NCI-H510A (cell line): ENCODE results near the gene HDAC8.
"Not testable (repeated sequence)": the region's sequence is repeated elsewhere in the genome, so short reads cannot be mapped to it uniquely, and the experiment has no call there.

Source experiments
- DNase-seq: peaks from one replicate; lab custom pipeline; 2025; lab: John Stamatoyannopoulos, UW

The HDAC8 gene

DNA sequence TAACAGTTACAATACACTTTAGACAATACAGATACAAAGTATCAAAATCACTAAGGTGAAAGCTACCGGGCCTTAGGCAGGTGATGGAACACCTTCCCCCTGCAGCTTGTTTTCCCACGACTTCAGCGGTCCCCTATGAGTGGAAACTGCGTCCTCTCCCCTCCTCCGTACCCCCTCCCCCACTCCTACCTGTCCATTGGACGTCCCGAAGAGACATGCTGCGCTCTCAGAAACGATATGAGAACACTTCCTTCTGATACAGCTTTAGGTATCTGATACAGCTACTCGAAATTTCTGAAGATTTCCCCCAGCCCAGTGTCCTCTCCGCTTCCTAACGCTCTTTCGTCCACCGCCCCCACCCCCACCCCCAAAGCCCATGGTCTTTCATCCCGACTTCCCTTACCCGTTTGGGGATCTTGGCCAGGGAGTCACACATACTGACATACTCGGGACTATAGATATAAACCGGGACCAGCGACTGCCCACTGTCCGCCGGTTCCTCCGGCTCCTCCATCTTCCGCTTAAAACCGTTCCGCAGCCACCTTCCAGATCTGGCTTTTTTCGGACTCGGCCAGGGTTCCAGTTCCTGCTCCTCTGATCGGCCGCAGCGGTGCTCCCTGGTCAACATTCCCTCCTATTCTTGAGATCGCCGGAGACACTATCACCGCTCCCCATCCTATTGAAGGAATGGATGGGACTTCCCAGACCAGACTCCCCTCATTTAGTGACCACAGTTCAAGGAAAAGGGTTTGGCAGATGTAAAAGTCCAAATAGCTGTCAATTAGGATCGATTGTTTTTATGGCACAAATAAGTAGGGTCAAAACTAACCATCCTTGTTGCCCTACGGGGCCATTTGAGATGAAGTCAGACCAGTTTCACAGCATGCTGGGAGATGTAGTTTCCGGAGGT lies at the start of gene HDAC8:
HDAC8 (minus strand) TSS at position 596 of the 910 bp plus-strand sequence; CDS start at position 514, 82 bp downstream.
- DNase-seq: peak; percentile 38

DNA sequence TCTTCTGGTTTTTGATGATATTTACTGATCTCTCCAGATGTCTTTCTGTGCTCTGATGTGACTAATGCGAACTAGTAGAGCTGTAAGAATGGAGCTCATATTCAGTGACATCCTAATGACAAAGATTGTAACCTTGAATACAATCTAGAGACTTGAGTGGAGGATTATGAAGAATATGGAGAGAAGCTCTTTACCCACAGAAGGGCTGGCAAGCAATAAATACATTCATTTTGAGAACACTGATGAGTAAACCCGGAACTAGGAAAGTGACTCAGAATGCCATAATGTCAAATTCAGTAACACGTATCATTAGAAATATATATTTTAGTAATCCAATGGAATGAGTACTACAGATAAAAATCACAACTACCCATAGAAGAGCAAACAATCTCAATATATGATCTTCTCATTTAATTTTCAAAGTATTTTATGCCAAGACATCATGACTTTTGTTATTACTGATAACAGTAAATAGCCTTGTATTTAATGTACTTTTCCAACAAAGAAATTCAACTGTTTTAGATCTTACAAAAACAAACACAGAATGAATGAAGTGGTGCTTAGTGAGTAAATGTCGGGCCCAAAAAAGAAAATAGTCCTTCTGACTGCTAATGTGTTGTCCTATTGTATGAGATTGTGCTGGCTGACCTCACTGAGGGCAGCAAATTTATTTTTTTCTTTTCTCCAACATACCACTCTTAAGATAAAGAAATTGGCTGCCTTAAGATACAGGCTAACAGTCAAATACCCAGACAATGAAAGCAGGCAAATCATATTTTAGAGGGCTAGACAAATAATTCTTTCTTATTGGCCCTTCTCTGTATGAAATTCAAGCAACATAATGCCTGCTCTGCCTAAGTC lies 49.2 kb upstream of the HDAC8 start:
- no peak for DNase-seq

DNA sequence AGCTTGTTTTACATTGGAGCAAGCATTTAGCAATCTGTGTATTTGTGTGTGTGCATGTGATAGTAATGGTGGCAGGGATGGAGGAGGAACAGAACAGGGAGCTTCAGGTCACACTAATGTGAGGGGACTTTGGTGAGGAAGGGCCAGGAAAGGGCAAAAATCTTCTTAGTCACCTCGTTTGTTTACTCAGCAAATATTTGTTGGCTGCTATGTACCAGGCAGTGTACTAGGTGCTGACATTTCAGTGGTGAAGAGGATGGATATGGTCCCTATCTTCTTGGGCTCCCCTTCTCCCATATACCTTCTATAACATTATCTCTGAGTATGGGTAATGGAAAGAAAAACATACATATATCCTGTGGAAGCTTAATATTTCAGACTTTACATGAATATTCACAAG lies 48.5 kb upstream of the HDAC8 start:
- DNase-seq: no peak

DNA sequence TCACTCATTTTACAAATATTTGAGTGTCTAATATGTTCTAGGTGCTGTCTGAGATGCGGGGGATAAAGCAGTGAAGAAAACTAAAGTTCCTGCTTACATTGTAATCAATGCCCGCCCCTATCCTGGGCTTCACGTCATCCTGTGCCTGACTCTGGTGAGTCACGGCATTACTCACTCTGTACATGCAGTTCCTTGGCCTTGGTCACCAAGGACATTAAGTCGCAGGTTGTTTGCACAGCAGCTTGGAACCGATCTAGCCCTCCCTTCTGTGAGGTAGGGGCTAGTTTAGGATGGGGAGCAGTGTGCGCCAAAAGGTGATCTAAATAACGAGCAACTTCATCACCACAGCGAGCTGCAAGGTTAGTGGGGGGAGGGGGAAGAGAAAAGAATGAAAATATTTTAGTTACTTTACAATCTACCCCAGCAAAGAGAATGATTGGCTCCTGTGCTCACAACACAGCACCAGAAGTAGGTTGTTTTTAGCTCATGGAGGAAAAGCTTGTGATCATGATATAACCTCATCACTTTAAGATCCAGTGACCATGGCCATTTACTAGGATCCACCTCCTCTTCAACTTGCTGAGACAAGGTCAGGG lies 48.0 kb upstream of the HDAC8 start:
- no peak for DNase-seq

DNA sequence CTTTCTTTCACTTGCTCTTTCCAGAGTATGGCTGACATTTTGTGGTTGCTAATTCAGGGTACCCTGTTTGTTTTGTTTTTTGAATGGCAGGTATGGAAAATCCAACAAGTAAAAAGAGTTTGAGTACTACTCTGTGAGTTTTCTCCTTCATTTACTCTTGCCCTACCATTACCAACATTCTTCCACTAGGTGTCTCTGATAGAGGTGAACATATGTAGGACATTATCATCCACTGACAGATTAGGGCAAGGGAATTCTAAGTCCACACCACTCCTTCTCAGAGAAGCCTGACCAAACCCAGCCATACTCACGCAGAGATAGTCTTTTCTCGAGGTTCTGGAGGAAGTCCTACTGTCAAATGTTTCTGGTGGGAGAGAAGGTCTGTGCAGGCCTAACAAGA lies 36.7 kb upstream of the HDAC8 start:
- DNase-seq: no peak

DNA sequence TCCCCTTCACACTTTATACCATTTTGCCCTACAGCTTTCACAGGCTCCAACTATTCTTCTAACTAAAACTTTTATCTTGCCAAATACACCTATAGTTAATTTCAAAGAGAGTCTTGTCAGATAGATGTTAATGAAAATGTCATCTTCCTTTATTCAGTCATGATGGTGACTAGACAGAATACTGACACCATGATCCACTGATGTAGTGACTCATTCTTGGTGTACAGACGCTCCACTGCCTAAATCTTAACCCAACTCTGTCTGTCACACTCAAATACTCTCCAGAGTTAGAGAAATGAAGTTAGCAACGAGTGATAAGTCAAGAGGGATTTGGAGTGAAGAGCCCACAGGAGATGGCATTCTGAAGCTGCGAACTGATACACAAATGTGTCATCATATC lies 32.1 kb upstream of the HDAC8 start:
- DNase-seq: no peak

DNA sequence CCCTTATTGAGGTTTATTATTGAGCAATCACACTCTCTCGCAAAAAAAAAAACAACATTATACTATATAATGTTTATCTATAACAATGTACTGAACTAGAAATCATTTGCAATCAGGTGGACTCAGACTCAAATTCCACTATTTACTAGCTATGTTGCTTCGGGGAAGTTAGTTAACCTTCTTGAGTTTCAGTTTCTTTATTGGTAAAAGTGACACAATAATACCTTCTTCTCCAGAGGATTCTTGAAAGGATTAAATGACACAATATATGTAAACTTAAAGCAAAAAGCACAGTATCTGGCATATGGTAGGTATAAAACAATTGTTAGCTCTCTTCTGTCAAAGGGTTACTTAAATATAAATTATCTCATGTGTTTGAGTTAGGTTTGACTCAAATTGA lies 31.5 kb upstream of the HDAC8 start:
- DNase-seq: no peak

DNA sequence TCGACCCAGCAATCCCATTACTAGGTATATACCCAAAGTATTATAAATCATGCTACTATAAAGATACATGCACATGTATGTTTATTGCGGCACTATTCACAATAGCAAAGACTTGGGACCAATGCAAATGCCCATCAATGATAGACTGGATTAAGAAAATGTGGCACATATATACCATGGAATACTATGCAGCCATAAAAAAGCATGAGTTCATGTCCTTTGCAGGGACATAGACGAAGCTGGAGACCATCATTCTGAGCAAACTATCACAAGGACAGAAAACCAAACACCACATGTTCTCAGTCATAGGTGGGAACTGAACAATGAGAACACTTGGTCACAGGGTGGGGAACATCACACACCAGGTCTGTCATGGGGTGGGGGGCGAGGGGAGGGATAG lies 18.4 kb upstream of the HDAC8 start:
- not testable (repeated sequence) for DNase-seq

DNA sequence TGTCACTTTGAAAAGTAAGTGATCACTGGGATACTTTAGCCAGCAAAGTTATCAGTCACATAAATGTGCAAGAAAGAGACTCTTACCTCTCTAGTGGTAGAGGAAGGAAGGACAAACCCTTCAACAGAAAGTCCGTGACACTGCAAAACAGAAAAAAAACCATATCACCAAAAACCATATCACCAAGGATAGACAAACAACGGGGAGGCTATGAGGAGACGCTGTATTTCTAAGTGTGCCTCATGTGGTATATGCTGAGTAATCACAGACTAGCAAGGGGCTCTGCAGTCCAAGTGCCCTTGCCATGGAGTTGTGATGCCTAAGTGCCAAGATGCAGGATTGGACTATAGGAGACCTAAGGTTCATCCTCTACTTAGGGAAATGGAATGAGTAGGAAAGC lies 11.5 kb upstream of the HDAC8 start:
- DNase-seq: no peak

DNA sequence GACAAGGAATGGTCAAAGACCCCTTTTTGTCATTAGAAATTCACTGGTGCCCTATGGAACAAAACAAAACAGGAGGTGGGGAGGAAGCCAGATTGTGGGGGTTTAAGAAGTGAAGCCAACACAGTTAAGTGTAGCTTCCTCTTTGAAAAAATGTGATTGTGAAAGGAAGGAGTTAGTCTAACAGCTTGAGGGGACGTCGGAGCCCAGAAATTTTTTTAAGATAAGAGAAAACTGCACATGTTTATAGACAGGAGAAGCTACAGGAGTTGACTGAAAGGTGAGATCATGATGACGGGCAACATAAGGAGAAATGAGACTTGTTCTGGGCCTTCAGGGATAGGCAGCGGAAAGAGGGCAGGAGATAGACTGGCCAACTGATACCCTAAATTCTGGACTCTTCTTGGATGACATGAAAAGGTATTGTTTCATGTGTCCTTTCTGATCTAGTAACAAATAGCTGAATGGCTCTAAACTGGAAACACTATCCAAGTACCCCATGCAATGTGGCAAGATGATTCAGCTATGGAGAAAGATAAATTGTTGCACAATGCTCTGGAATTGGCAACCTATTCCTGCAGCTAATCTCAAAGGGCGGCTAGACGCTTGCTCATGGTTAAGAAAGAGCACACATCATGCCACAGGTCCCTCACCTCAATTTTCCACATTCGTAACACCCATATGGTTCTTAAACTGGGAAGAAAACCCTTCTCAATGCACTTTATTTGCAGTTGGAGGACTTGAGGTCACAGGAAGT lies 3.7 kb upstream of the HDAC8 start:
- no peak for DNase-seq

DNA sequence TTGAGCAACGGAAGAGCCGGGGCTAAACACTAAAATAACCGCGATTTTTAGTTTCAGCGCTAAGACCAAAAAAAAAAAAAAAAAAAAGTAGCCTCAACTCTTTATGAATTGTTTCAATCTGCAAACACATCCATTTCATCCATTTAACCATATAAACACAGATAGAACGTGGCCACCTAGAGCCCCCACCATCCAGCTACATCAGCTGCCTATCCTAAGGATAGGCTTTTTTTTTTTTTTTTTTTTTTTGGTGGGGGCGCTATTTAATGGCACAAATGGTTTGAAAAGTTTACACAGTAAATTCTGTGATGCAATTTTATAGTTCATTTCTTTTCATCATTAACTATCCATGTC lies 492 bp upstream of the HDAC8 start:
- DNase-seq: no peak

DNA sequence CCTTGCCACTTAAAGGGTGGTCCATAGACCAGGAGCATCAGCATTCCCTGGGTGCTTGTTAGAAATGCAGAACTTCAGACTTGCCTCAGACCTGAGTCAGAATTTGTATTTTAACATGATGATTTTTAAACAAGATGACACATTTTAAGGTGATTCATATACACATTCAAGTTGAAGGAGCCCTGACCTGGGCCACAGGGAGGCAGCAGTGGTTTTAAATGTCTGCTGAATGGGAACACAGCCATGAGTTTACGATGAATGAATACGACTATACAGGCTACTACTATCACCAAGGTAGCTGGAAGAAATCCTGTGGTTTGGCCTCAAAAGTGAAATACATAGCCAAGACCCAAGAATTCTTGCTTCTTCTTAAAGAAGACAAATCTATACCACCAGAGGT lies 2.9 kb downstream of the HDAC8 start:
- no peak for DNase-seq

DNA sequence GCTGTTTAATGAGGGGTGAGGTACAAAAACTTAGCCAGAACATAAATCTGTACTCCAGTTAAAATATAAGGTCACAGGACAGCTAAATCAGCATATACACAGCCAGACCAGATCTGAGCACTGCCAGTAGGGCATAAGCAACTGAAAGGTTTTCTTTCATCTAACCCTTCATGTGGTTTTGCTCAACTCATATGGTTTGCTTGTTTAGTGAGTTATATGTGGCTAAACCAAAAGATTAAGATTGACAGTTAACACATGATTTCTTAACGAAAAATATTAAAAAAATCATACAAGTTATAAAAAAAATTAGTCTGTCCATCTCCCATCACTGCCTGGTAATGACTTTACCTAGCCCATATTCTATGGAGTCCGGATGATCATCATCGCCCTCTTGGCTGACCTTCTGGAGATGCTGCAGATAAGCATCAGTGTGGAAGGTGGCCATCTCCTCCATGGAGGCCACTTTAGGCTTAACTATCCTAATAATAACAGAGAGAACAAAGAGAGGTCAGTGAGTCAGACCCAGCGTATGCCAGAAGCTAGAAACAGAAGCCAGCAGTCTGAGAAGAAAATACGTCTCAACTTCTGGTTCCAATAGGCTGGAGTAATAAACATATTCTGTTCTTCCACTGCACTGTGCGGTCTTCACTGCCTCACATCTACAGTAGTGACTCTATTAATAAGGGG lies 4.1 kb downstream of the HDAC8 start:
- no peak for DNase-seq

DNA sequence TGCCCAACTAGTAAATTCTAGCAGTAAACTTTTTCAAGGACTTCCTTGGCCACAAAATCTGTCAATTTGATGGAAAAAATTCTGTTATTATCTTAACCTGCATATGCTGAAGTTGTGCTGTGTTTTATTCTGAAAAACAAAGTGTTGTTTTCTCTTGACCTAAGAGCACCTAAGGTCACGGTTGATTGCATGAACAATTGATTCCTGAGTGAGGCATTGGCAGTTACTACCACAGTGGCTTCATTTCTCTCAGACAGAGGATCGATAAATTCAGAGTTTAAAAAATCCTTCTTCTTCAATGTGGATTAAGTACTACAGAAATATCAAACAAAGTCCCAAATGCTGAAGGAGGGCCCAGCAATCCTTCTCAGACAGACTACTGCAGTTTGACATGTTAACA lies 6.2 kb downstream of the HDAC8 start:
- no peak for DNase-seq

DNA sequence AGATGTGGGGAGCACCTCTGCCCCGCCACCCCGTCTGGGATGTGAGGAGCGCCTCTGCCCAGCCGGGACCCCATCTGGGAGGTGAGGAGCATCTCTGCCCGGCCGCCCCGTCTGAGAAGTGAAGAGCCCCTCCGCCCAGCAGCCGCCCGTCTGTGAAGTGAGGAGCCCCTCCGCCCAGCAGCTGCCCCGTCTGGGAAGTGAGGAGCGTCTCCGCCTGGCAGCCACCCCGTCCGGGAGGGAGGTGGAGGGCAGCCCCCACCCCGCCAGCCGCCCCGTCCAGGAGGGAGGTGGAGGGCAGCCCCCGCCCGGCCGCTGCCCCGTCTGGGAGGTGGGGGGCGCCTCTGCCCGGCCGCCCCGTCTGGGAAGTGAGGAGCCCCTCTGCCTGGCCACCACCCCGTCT lies 13.0 kb downstream of the HDAC8 start:
- DNase-seq: not testable (repeated sequence)

DNA sequence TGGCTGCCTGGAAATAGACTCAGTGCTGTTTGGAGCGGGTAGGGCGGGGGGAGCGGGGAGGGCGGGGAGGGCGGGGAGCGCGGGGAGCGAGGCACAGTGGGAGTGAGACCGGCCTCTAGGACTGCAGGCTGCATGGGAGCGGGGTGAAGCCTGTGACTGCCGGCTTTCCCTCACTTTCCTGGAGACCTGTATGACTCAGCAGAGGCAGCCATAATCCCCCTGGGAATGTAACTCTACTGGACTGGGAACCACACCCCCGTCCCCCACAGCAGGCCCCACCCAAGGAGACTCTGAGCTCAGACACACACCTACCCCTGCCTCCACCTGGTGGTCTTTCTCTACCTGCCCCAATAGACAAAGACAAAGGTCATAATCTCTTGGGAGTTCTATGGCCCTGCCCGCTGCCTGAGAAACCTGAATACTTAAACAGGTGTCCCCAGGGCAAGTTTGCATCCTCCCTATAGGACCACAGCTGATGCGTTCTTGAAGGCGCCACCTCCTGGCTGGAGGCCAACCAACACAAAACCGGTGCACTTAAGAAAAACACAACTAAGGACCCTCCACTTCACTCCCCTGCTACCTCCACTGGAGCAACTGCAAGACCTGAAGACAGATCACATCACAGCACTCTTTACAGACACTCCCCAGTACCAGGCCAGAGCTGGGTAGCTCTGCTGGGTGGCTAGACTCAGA lies 18.0 kb downstream of the HDAC8 start:
- no peak for DNase-seq

DNA sequence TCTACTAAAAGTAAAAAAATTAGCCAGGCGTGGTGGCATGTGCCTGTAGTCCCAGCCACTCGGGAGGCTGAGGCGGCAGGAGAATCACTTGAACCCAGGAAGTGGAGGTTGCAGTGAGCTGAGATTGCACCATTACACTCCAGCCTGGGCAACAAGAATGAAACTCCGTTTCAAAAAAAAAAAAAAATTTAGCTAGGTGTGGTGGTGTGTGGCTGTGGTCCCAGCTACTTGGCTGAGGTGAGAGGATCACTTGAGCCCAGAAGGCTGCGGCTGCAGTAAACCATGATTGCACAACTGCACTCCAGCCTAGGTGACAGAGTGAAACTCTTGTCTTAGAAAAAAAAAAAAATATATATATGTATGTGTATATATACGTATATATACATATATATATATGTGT lies 20.2 kb downstream of the HDAC8 start:
- not testable (repeated sequence) for DNase-seq

DNA sequence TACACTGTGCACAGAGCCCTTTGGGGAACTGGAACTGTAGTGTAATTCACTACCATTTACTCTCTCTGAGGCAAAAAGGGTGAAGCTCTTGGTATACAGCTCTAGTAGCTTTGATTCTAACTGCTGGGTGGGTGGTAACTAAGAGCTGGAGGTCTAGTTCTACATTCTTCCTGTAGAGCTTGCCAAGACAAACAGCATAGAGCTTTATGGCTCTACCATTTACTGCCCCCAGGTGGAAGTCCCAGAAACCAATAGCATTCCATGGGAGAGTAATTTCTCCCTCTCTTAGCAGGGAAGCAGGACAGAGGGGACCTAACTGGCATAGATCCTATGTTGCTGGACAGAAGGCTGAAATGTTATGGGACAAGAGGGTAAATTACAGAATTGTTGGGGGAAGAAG lies 26.7 kb downstream of the HDAC8 start:
- no peak for DNase-seq

DNA sequence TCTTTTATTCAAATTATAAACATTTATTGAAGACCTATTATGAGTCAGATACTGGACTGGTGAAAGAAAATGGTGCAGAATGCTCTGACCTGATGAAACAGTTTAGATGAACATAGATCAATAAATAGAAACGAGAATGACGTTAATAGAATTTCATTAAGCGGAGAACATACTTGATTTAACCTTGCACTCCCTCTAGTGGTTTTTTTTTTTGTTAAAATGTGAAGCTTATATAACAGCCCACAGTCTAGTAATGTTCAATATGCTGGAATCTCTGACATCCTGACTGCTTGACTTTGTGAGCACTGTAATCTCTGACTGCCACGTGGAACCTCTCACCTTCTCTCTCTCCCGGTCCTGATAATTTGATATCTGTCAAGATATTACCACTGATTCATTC lies 32.3 kb downstream of the HDAC8 start:
- DNase-seq: peak; percentile 6

DNA sequence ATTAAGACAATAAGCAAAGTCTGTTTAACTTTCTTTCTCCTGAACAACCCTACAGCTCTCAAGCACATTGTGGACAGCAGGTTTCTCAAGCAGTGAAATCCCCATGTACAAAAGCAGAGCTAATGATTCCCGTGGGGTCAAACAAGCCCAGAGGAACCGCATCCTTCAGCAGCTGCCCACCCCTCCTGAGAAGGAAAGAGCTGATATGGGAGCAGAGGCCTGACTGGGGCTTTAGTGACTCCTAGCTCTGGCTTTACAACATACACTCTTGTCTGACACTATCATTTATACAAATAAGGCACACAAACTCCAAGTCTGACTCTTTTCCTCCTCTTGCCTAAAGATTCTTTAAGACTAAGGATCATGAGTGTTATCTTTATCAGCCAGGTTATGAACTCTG lies 32.8 kb downstream of the HDAC8 start:
- DNase-seq: no peak

DNA sequence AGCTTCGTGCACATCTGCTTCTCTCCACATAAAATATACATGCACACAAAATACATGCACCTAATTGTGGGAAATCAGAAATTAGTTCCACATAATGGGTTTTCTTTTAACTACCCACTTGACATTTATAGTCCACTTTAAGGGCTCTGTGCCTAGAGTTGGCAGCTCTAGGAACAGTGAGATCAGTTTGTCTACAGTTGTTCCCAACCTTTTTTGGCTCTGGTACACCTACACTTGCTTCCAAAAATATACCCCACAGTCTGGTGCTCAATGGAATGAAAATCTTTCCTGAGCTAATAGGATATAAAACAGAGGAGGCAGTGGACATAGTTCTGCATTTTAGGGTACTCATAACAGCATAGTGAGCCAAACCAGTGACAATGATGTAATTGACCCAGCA lies 36.1 kb downstream of the HDAC8 start:
- DNase-seq: no peak
